ENCODE data around the gene TRIM67. TPM values are rescaled to one million over a fixed set of nuclear protein-coding genes. Genes with fewer than 3 reads are reported as not detected.

The TRIM67 gene
- polyA plus RNA-seq, 1 donor from 2014 or later, result 8.0 TPM

DNA sequence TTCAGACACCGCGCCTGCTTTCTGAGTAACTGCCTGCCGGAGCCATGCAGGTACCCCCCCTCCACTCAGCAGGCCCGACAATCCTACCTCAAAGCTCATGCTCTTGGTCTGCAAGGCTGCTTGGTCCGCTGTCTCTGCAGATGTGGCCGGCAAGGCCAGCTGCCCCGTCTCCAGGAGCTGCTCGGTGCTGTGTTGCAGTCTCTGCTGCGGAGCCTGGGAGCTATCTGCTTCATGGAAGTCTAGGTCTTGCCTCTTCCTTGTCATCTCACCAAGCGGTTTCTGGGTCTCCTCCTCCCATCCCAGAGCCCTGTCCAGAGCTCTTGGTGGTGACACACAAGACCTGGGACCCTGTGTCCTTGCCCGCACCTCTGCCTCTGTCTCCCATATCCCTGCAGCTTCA lies 55.2 kb downstream of the TRIM67 start:
- H3K9ac ChIP-seq (ENCODE audit: low read length), result no peak overlapping the region
- no peaks in the 10 kb centered on the region for H3K36me3 ChIP-seq (ENCODE audit: insufficient read depth, low read length)
- H3K9me3 ChIP-seq (ENCODE audit: low read length), result no peaks in the 10 kb centered on the region
- no peak overlapping the region for H2AFZ ChIP-seq (ENCODE audit: low read depth, low read length)
- no peaks in the 10 kb centered on the region for H3K9me2 ChIP-seq (ENCODE audit: insufficient read depth, low read length)
- H3K27ac ChIP-seq (ENCODE audit: low read length), result no peak overlapping the region
- TF ChIP-seq TAF1 (IDR thresholded peaks at IDR 0.05; ENCODE audit: low read depth), result no peak
- TF ChIP-seq POLR2AphosphoS5 (IDR thresholded peaks at IDR 0.05), result no peak
- TF ChIP-seq RAD21 (conservative IDR thresholded peaks at IDR 0.05), result no peak
- no peak for TF ChIP-seq SMC3 (conservative IDR thresholded peaks at IDR 0.05; ENCODE audit: poor library complexity)
- no peak for TF ChIP-seq REST (IDR thresholded peaks at IDR 0.05; ENCODE audit: borderline replicate concordance)
- H3F3A ChIP-seq (ENCODE audit: insufficient read depth, low read length, poor library complexity, severe bottlenecking), result no peaks in the 10 kb centered on the region
- H4K20me1 ChIP-seq (ENCODE audit: insufficient read depth), result no peaks in the 10 kb centered on the region
- no peaks in the 10 kb centered on the region for H3K27me3 ChIP-seq (ENCODE audit: insufficient read depth, low read depth, low read length)
- no peak overlapping the region for H3K4me2 ChIP-seq (ENCODE audit: low read length)
- H3K4me3 ChIP-seq (ENCODE audit: low read length), result no peak overlapping the region
- H3K79me2 ChIP-seq (replicated peaks; ENCODE audit: insufficient read depth, low read length), result no peaks in the 10 kb centered on the region

DNA sequence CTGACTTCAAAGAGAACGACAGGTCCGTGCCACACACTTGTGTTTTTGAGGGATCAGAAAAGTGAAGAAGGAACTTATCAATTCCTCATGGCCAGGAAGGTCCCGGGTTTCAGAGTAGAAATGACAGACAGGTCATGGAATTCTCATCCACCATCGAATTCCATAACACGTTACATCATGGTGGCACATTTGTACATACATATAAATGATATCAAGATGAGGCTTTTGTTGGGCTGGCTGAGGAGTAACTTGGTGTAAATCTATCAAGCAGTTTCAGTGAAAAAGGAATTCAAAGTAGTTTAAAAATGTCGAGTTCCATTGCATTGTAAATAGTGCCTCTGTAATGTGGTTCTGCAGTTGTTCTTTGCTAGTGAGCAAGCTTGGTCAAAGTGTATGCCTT lies 56.2 kb downstream of the TRIM67 start:
- no peak overlapping the region for H3K9ac ChIP-seq (ENCODE audit: low read length)

More for the DNA sequence above, 56.2 kb downstream of the TRIM67 start:
- no peaks in the 10 kb centered on the region for H3K9me3 ChIP-seq (ENCODE audit: low read length)
- no peaks in the 10 kb centered on the region for H3K27me3 ChIP-seq (ENCODE audit: insufficient read depth, low read depth, low read length)
- no peak overlapping the region for H3K4me2 ChIP-seq (ENCODE audit: low read length)
- no peaks in the 10 kb centered on the region for H3K79me2 ChIP-seq (replicated peaks; ENCODE audit: insufficient read depth, low read length)
- no peaks in the 10 kb centered on the region for H3F3A ChIP-seq (ENCODE audit: insufficient read depth, low read length, poor library complexity, severe bottlenecking)
- TF ChIP-seq RAD21 (conservative IDR thresholded peaks at IDR 0.05), result no peak
- TF ChIP-seq MXI1 (conservative IDR thresholded peaks at IDR 0.05; ENCODE audit: poor library complexity, severe bottlenecking), result no peak
- no peak for TF ChIP-seq REST (IDR thresholded peaks at IDR 0.05; ENCODE audit: borderline replicate concordance)
- TF ChIP-seq, protein P1, sequence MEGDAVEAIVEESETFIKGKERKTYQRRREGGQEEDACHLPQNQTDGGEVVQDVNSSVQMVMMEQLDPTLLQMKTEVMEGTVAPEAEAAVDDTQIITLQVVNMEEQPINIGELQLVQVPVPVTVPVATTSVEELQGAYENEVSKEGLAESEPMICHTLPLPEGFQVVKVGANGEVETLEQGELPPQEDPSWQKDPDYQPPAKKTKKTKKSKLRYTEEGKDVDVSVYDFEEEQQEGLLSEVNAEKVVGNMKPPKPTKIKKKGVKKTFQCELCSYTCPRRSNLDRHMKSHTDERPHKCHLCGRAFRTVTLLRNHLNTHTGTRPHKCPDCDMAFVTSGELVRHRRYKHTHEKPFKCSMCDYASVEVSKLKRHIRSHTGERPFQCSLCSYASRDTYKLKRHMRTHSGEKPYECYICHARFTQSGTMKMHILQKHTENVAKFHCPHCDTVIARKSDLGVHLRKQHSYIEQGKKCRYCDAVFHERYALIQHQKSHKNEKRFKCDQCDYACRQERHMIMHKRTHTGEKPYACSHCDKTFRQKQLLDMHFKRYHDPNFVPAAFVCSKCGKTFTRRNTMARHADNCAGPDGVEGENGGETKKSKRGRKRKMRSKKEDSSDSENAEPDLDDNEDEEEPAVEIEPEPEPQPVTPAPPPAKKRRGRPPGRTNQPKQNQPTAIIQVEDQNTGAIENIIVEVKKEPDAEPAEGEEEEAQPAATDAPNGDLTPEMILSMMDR (IDR thresholded peaks at IDR 0.05; ENCODE audit: poor library complexity, severe bottlenecking), result no peak
- no peak for TF ChIP-seq POLR2AphosphoS5 (IDR thresholded peaks at IDR 0.05)
- no peak for TF ChIP-seq EP300 (conservative IDR thresholded peaks at IDR 0.05; ENCODE audit: poor library complexity, severe bottlenecking)
- TF ChIP-seq EZH2 (IDR thresholded peaks at IDR 0.05; ENCODE audit: borderline replicate concordance, insufficient read depth, low read length, poor library complexity, severe bottlenecking), result no peak
- no peak for TF ChIP-seq SMC3 (conservative IDR thresholded peaks at IDR 0.05; ENCODE audit: poor library complexity)
- TF ChIP-seq TAF1 (IDR thresholded peaks at IDR 0.05; ENCODE audit: low read depth), result no peak
- no peaks in the 10 kb centered on the region for H3K36me3 ChIP-seq (ENCODE audit: insufficient read depth, low read length)
- H3K27ac ChIP-seq (ENCODE audit: low read length), result no peak overlapping the region
- H2AFZ ChIP-seq (ENCODE audit: low read depth, low read length), result no peak overlapping the region
- H4K20me1 ChIP-seq (ENCODE audit: insufficient read depth), result no peaks in the 10 kb centered on the region
- H3K4me3 ChIP-seq (ENCODE audit: low read length), result no peak overlapping the region
- H3K9me2 ChIP-seq (ENCODE audit: insufficient read depth, low read length), result no peaks in the 10 kb centered on the region

Measured in neural cell (in vitro differentiated cells).